Adrenal gland (tissue), 12 donors: ENCODE data around the gene LRRC4C. TPM values are rescaled to one million over a fixed set of nuclear protein-coding genes. Genes with fewer than 3 reads are reported as not detected.

Experiments used
- DNase-seq, 7 donors: peaks; one replicate each; pipeline ENCODE4 v3.0.0-alpha.2; 2019 to 2020
- H3K27ac ChIP-seq, 5 donors: fragments of 200-600 bp; sonication (generic) in 4 of 5; 1 replicate in 3 of 5; 2 replicates in 2 of 5; pipeline versions ENCODE4 v1.5.1 to v1.8.0; 2016 to 2020; ENCODE audit warnings: mild to moderate bottlenecking in 1 of 5
- H3K27me3 ChIP-seq: fragments of 200-600 bp; 2 replicates; pipeline ENCODE4 v1.8.0; 2021
- H3K36me3 ChIP-seq, 2 donors: fragments of 200-600 bp; replicated peaks in 1 of 2; 1 replicate in 1 of 2; 2 replicates in 1 of 2; pipeline versions ENCODE4 v1.5.1 to v1.8.0; 2018 to 2022
- H3K4me1 ChIP-seq, 2 donors: fragments of 200-600 bp; replicated peaks in 1 of 2; 1 replicate in 1 of 2; 2 replicates in 1 of 2; pipeline versions ENCODE4 v1.5.1 to v1.8.0; 2018 to 2021
- H3K4me3 ChIP-seq, 4 donors: fragments of 200-600 bp; sonication (generic) in 3 of 4; one replicate each; pipeline ENCODE4 v1.5.1; 2016 to 2018
- H3K9me3 ChIP-seq, 3 donors: fragments of 200-600 bp; sonication (generic) in 1 of 3; replicated peaks in 1 of 3; 1 replicate in 2 of 3; 2 replicates in 1 of 3; pipeline versions ENCODE4 v1.5.1 to v1.8.0; 2016 to 2021
- POLR2A ChIP-seq, 2 donors: fragments of 450-650 bp; IDR thresholded peaks; one replicate each; pipeline ENCODE4 v1.6.1; 2017; ENCODE audit warnings: antibody characterized with exemption in 2 of 2, mild to moderate bottlenecking in 2 of 2, moderate library complexity in 1 of 2
- WGBS, 4 donors: extraction: QIAGEN DNeasy Blood & Tissue Kit in 2 of 4; methylation state at CpG; one replicate each; pipeline versions ENCODE4 v1.1.5 to v1.1.7; 2013 to 2017; 5-methylcytosine and 5-hydroxymethylcytosine counted together
- intact Hi-C, 2 donors: fragments of 100-400 bp; cut with DNase I; formaldehyde crosslinking; loops; one replicate each; pipeline versions ENCODE4 v1.14.1 to v1.15.0; 2022 to 2023
- polyA plus RNA-seq, 3 donors: library from polyadenylated mRNA; stranded (reverse); fragments of 200-250 nt in 2 of 3; fragments of 350-450 nt in 1 of 3; fragmentation: Illumina TruSeq in 1 of 3; extraction: RNeasy Lipid Tissue Mini Kit (QIAGEN cat#74804) in 1 of 3; gene quantifications; one replicate each; pipeline ENCODE4 v1.2.3, GENCODE V29; 2013 to 2014
- total RNA-seq, 9 donors: library from RNA; depleted of rRNA in 4 of 9; stranded (reverse); fragments of >200 nt in 4 of 9; fragments of 120-200 nt in 1 of 9; fragmentation: NEBNext Ultra II Directional in 1 of 9; extraction: Animal tissue kit (Norgen Biotek cat#: 25700) in 1 of 9; gene quantifications; one replicate each; pipeline versions ENCODE4 v1.1.0 to v1.2.4, GENCODE V29; 2013 to 2023
- TF ChIP-seq, protein P1 (sequence below), 6 experiments: fragments of 450-650 bp in 4 of 6; fragments of 200-600 bp in 2 of 6; sonication (generic) in 1 of 6; IDR thresholded peaks; 1 replicate in 5 of 6; 2 replicates in 1 of 6; pipeline versions ENCODE4 v1.5.1 to v1.8.0; 2016 to 2021; ENCODE audit warnings: antibody characterized with exemption in 6 of 6, mild to moderate bottlenecking in 2 of 6, moderate library complexity in 1 of 6
- donor health status: healthy with polysubstance abuse.
- donor health status: Bipolar disorder and iron deficiency.
- donor health status: DM: yes; HTN: yes; CAD: no.
- donor health status: DM: no; HTN: no; CAD: no.
- donor health status: DM: no; HTN: no; CAD: no.
- donor health status: DM: yes; HTN: yes; CAD: no.

The LRRC4C gene
- total and polyA plus RNA-seq, 12 donors = 1.0 to 10.6 (median 5.5) TPM

DNA sequence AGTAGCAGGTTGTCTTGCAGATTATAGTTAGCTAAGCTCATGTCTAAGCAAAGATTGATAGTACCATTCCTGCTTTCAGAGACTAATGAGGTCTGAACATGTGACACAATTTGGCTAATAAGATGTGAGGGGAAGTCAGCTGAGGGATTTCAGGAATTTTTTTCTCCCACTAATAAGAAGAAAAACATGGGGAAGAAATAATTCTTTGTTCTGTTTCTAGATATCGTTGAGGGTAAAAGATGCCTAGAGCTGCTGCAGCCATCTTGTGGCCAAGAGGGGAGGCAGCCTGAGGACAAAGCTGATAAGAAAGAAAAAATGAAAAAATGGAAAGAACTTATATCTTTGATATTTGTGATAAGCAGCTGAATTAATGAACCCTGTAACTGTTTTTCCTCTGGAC is 1334.4 kb downstream of the LRRC4C start:
- no peak overlapping the region for H3K27ac ChIP-seq
- no peaks in the 10 kb centered on the region for H3K27me3 ChIP-seq
- TF ChIP-seq POLR2A (IDR thresholded peaks at IDR 0.05) = no peak
- TF ChIP-seq, protein P1, sequence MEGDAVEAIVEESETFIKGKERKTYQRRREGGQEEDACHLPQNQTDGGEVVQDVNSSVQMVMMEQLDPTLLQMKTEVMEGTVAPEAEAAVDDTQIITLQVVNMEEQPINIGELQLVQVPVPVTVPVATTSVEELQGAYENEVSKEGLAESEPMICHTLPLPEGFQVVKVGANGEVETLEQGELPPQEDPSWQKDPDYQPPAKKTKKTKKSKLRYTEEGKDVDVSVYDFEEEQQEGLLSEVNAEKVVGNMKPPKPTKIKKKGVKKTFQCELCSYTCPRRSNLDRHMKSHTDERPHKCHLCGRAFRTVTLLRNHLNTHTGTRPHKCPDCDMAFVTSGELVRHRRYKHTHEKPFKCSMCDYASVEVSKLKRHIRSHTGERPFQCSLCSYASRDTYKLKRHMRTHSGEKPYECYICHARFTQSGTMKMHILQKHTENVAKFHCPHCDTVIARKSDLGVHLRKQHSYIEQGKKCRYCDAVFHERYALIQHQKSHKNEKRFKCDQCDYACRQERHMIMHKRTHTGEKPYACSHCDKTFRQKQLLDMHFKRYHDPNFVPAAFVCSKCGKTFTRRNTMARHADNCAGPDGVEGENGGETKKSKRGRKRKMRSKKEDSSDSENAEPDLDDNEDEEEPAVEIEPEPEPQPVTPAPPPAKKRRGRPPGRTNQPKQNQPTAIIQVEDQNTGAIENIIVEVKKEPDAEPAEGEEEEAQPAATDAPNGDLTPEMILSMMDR (IDR thresholded peaks at IDR 0.05) = no peak
- no peaks in the 10 kb centered on the region for H3K36me3 ChIP-seq
- no peaks in the 10 kb centered on the region for H3K4me1 ChIP-seq
- H3K9me3 ChIP-seq = no peaks in the 10 kb centered on the region
- DNase-seq = no peak
- WGBS, 4 donors = 18 to 31% (median 23%) methylated on average over 1 of the region's 1 CpG
- no peak overlapping the region for H3K4me3 ChIP-seq
- intact Hi-C loops = no loop called here

DNA sequence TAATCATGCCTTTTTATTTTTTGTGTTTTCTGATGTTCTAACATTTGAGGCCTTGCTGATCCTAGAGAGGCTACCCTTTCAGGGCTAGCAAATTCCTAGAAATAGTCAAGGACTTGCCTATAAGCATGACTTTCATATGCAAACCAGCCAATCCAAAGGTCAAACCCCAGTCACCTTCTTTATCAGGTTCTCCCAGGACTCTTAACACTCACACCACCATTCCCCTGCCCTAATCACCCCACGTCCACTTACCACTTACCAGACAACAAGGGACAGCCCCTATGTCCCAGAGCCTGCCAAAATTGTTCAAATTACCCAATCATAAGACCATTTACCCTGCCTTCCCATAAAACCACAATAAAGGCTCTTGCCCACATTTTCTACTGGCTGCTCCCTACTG is 1339.8 kb downstream of the LRRC4C start:
- Histone ChIP-seq H3K36me3 (no peaks in the 10 kb centered on the region), H3K27me3 (no peaks in the 10 kb centered on the region), H3K9me3 (no peaks in the 10 kb centered on the region), H3K4me1 (no peaks in the 10 kb centered on the region), H3K27ac (no peak overlapping the region), H3K4me3 (no peak overlapping the region)
- TF ChIP-seq, protein P1 (IDR thresholded peaks at IDR 0.05) = no peak
- TF ChIP-seq POLR2A (IDR thresholded peaks at IDR 0.05) = no peak
- intact Hi-C loops = no loop called here
- DNase-seq = no peak
- WGBS, 4 donors = 62 to 85% (median 84%) methylated on average over 1 of the region's 1 CpG

DNA sequence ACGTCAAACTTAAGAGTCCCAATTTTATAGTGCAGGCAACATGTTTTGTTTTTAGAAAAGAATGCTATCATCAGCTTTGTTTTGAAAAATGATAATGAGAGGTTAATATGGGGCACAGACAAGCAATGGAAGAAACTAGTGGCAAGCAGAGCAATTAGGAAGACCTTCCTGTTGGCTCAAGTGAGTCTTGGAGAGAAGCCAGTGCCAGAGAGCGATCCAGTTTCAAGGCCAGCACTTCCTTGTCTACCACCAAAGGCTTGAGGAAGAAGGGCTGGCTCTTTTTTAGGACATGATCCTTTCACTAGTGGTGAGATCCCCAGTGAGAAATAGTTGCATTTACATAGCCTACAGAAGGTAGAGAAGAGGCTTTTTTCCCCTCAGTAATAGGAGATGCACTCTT is 1340.7 kb downstream of the LRRC4C start:
- H3K9me3 ChIP-seq = no peaks in the 10 kb centered on the region
- H3K27ac ChIP-seq = no peak overlapping the region
- no peaks in the 10 kb centered on the region for H3K27me3 ChIP-seq
- TF ChIP-seq POLR2A (IDR thresholded peaks at IDR 0.05) = no peak
- TF ChIP-seq, protein P1 (IDR thresholded peaks at IDR 0.05) = no peak
- no peaks in the 10 kb centered on the region for H3K4me1 ChIP-seq
- peak in 3 of 7 donors; percentile 10 to 22 (median 16) for DNase-seq
- no peak overlapping the region for H3K4me3 ChIP-seq
- intact Hi-C loops = no loop called here
- whole genome bisulfite sequencing, 4 donors = 48 to 58% (median 48%) methylated on average over 2 of the region's 2 CpGs
- no peaks in the 10 kb centered on the region for H3K36me3 ChIP-seq

DNA sequence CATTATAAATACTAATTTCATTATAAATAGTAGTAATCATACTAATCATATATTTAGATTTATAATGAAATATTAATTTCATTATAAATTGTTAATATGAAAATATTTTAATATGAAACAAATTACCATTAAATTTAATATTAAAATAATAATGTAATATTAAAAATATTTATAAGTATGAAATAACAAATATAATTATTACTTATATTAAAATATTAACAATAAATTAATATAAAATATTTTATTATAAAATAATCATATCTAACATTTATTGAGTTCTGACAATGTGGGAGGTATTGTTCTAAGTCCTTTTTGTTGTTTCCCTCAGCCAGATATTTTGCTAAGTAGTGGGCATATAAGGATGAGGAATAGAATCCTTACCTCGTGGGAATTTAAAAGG is 1341.4 kb downstream of the LRRC4C start:
- no peaks in the 10 kb centered on the region for H3K9me3 ChIP-seq
- no peak overlapping the region for H3K4me3 ChIP-seq
- 55 to 85% (median 69%) methylated on average over 1 of the region's 1 CpG for WGBS, 4 donors
- TF ChIP-seq, protein P1 (IDR thresholded peaks at IDR 0.05) = no peak
- no peak for TF ChIP-seq POLR2A (IDR thresholded peaks at IDR 0.05)
- H3K4me1 ChIP-seq = no peaks in the 10 kb centered on the region
- DNase-seq = no peak
- H3K27ac ChIP-seq = no peak overlapping the region
- intact Hi-C loops = no loop called here
- no peaks in the 10 kb centered on the region for H3K36me3 ChIP-seq
- no peaks in the 10 kb centered on the region for H3K27me3 ChIP-seq
